GM21825 (cell line): ENCODE measurements around the gene P2RY6.

Experiments used
- ATAC-seq: cut with Tn5 transposase; IDR thresholded peaks from one replicate; pipeline ENCODE4 v1.9.1; 2021; ENCODE audit warnings: mild to moderate bottlenecking, moderate library complexity; ENCODE audit not compliant: unreplicated experiment

Gene P2RY6

GRCh38 chr11:73331138-73331916, 59.2 kb downstream of the P2RY6 start:
- ATAC-seq: no peak

GRCh38 chr11:73333173-73333572, 61.0 kb downstream of the P2RY6 start:
- no peak for ATAC-seq

- ATAC-seq: no peak
These were observed 61.7 kb downstream of the P2RY6 start for GRCh38 chr11:73333640-73334383.

GRCh38 chr11:73334384-73335203, 62.5 kb downstream of the P2RY6 start:
- ATAC-seq: no peak

- ATAC-seq: no peak
These were observed 63.2 kb downstream of the P2RY6 start for GRCh38 chr11:73335204-73335923.

- no peak for ATAC-seq
These were observed 65.7 kb downstream of the P2RY6 start for GRCh38 chr11:73337846-73338245.

- no peak for ATAC-seq
These were observed 66.1 kb downstream of the P2RY6 start for GRCh38 chr11:73338279-73338678.

- no peak for ATAC-seq
These were observed 68.0 kb downstream of the P2RY6 start for GRCh38 chr11:73340164-73340563.

- ATAC-seq: no peak
These were observed 70.5 kb downstream of the P2RY6 start for GRCh38 chr11:73342633-73343032.

GRCh38 chr11:73343076-73343873, 71.1 kb downstream of the P2RY6 start:
- no peak for ATAC-seq

GRCh38 chr11:73344191-73344607, 72.1 kb downstream of the P2RY6 start:
- no peak for ATAC-seq

- no peak for ATAC-seq
These were observed 73.5 kb downstream of the P2RY6 start for GRCh38 chr11:73345481-73346160.

GRCh38 chr11:73346186-73346935, 74.2 kb downstream of the P2RY6 start:
- no peak for ATAC-seq

GRCh38 chr11:73347067-73347466, 74.9 kb downstream of the P2RY6 start:
- no peak for ATAC-seq
